Stimulated activated naive CD4-positive, alpha-beta T cell treated with Interleukin-2 at 50 U/mL for 16 hours (primary cell): Measurements from ENCODE around the gene FNDC3B.

Source experiments
- DNase-seq: peaks from one replicate; lab custom pipeline; 2025; lab: John Stamatoyannopoulos, UW

The FNDC3B gene

GRCh38 chr3:172286548-172287148 lies 247.3 kb downstream of the FNDC3B start:
- DNase-seq: no peak

DNA sequence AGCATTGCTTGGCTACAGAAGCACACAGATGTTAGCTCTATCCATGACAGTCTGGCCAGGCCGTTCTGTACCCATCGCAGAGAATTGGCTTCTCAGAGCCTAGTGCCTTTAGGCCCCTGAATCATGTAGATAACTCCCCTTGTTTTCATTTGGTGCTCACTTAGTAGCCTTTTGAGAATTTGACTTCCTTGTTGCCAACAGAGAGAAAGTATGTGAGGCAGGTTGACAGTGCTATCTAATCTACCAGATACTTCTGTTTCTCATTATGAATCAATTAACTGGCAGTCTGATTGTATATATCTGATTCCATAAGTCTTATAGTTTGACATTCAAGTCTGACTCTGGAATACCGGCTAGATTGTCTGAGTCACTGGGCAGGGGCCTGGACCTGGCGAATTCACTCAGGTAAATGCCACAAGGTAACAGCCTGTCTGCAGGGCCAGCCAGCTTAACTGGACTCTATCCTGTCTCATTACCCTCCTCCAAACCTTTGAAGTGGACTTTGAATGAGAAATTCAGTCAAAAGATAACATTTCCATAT lies 248.6 kb downstream of the FNDC3B start:
- DNase-seq: no peak

DNA sequence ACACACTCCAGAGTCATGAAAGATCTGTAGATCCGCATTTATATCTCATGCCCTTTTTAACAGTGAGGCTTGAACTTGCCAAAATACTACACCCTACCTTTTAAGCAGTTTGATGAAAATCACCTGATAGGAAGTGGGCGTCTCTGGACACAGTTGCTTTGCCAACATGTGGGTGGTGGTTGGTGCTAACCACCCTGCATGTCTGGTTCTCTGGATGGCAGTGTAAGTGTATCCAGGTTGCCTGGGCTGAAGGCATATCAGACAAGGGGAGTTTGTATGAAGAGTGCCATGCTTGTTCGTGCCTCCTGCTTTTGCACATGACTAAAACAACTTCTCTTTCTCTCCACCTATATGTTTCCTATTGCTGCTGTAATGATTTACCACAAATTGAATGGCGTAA lies 249.3 kb downstream of the FNDC3B start:
- no peak for DNase-seq

GRCh38 chr3:172289583-172289982 lies 250.2 kb downstream of the FNDC3B start:
- DNase-seq: no peak

DNA sequence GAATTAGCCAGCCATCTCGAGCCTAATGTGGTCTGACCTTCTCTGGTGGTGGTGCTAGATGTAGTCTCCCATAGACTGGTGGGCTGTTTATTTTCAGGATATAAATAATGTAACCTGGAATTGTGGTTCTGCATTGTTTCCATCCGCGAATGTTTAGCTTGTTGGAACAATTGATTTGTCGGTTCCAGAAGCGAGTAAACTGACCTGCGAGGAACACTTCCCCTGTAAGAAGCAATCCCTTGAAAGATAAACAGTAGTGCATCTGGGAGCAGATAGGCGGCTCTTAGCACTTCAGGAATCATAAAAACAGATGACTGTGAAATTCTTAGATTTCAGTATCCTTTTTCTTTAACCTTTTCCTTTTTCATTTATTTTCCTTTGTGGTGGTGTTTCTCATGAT lies 251.1 kb downstream of the FNDC3B start:
- no peak for DNase-seq

DNA sequence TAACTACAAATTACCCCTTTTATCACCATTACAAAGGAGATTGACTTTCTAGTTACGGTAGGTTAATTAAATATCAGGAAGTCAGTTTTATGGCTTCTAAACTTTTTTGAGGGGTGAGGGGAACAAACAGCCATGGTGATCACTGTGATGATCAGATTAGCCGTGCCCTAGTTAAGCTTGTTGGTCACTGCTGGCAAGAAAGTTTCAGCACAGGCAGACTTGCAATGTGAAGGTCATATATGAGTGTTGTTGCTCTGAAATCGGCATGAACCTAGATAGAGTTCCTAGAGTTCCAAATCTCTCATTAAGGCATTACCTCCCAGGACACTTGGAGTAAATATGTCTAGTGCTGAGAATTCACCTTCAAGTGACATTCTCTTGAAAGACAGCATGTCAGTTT lies 252.3 kb downstream of the FNDC3B start:
- DNase-seq: no peak

GRCh38 chr3:172292422-172292821 lies 253.0 kb downstream of the FNDC3B start:
- DNase-seq: no peak

GRCh38 chr3:172293093-172293492 lies 253.7 kb downstream of the FNDC3B start:
- DNase-seq: no peak

DNA sequence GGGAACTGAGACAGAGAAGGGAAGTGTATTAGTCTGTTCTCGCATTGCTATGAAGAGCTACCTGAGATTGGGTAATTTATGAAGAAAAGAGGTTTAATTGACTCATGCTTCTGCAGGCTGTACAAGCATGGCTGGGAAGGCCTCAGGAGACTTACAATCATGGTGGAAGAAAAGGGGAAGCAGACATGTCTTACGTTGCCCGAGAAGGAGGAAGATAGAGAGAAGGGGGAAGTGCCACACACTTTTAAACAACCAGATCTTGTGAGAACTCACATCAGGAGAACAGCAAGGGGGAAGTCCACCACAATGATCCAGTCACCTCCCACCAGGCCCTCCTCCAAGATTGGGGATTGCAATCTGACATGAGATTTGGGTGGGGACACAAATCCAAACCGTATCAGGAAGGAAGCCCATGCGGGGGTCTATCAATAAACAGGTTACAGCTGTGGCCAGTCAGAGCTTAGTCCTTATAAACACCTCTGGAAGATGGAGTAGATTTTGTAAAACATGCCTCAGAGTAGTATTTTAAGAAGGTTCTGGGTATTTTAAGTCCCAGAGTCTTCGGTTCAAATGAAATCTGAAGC lies 254.9 kb downstream of the FNDC3B start:
- DNase-seq: no peak

GRCh38 chr3:172296248-172296974 lies 257.0 kb downstream of the FNDC3B start:
- DNase-seq: no peak

DNA sequence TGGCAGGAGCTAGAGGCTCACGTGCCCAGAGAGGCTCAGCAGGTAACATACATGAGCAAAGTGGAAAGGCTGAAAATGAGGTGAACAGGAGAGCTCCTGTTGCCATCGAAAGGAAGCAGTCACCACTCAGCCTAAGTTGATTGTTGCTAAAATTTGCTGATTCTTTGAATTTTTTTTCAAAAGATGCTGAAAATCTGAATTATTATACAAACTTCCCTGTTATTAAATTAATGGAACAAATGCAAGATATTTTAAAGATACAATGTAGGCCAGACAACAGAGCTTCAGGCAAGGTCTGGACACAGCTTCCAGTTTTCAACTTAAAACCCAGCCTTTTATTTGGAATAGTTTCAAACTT lies 257.6 kb downstream of the FNDC3B start:
- DNase-seq: no peak

DNA sequence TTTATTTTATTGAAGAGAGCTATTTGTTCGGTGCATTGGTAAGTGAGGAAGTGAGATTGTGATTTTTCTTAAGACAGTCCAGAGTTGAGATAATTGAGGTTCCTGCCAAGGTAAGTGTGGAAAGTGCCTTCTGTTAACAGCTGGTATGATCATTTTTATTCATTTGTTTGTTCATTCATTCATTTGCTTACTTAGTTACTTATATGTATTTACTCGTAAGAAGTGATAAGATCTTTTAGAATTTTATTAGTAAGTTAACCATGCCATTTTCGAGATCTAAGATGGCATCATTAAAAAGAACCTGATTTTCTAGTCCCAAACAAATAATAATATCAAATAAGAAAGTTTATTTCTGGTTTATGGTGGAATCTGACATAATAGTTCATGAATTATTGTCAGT lies 258.9 kb downstream of the FNDC3B start:
- DNase-seq: no peak

GRCh38 chr3:172300187-172300586 lies 260.8 kb downstream of the FNDC3B start:
- DNase-seq: no peak

DNA sequence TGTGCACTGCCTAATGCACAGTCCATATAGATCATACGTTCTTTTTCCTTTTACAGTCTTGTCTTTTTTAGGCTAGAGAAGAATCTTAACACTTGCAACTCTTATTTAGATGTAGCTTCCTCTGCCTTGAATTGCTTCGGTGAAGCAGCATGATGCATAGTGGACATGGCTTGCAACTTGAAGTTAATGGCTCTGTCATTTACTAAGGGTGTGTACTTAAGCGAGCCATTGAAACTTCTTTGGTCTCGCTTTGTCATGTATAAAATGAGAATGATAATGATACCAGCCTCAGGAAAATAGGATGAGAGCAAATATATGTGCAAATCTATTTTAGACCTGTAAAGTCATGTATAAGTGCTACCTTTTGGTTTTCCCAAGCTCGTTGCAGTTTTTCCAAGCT lies 261.5 kb downstream of the FNDC3B start:
- no peak for DNase-seq

GRCh38 chr3:172302203-172302602 lies 262.8 kb downstream of the FNDC3B start:
- no peak for DNase-seq

- no peak for DNase-seq
Observed at GRCh38 chr3:172303181-172303580, 263.8 kb downstream of the FNDC3B start.

DNA sequence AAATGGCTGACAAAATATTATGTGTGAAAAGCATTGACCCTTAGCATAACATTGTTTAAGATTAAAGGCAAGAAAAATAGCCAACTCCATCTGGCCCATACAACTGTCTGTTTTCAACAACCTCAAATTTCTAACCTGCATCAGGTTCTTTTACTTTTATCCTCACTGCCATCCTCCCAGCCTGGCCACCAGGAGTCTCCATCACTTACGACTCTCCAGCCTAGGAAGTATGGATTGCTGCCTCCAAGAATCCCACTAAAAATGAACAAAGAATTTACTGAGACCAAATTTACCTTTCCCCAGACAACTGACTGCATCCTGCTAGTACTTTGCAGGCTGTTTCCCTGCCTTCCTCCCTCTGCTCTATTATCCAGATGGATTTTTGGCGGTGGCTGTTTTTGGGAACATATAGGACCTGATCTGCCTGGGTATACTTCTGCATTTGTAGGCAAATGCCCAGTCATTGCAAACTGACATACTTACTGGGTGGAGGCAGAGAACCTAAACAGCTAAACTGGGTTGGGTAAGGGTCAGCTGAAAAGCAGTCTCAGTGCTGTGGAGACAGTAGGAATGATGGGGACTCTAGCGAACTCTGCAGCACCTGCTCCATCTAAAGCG lies 264.7 kb downstream of the FNDC3B start:
- DNase-seq: no peak

DNA sequence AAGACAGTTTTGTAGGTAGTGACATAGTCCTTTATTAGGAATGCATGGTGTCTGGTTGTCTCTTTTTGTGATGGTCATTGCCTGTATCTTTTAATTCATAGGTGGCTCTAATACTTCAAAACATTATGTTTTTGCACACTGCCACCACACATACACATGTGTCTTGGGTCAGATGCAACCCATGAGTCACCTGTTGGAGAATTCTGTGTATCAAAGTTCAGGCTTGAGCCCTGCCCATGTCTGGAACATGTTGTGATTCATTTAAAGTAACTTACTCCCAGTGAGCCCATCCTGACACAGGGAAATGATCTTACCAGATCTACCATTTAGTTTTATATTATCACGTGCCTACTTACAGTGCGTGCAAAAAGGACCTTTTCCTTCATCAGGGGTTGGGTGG lies 266.2 kb downstream of the FNDC3B start:
- no peak for DNase-seq

DNA sequence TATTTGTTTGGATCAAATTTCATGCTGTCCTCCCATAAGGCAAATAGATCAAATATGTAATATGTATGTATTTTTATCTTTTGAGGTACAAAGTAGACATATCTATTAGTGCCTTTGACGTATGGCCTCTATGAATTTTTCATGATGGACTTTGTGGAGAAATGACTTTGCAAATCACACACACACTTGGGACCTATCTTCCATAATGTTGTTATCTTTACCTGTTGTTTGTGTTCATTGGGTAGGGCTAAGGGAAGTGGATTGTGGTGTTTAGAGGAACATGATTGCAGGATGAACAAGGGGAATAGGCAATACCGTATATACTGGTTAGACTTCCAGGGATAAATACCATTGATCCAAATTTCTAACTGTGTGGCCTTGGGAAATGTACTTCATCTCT lies 266.6 kb downstream of the FNDC3B start:
- no peak for DNase-seq

DNA sequence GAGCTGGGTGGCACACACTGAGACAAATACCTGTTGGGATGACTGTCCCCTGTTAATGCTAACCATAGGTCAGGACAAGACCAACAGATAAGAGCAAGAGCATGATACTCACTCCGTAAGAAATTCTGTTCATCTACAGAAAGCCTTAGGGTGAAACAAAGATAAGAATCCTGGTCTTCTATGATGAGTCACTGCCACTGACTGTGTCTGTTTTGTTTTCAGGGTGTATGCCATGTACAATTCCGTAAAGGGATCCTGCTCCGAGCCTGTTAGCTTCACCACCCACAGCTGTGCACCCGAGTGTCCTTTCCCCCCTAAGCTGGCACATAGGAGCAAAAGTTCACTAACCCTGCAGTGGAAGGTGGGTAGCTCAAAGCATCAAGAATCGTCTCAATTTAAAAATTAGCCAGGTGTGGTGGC lies 267.8 kb downstream of the FNDC3B start:
- no peak for DNase-seq

DNA sequence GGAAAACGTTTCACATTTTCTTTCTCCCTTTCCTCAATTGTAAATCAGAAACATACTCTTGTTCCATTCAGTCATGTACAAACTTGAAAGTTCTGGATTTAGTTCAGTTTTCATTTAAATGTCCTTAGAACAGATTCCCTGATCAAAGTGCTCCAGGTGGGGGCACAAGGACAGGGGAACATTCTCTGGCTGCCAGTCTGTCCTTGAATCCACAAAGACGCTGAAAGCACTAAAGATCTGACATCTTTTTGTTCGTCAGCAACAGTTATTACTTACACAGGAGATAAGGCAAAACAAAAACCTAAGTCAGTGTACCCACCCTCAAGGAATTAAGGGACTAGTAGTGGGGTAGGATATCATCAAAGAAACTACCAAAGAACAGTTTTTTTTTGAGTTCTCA lies 269.7 kb downstream of the FNDC3B start:
- no peak for DNase-seq

- no peak for DNase-seq
Observed at GRCh38 chr3:172309741-172310427, 270.5 kb downstream of the FNDC3B start.

DNA sequence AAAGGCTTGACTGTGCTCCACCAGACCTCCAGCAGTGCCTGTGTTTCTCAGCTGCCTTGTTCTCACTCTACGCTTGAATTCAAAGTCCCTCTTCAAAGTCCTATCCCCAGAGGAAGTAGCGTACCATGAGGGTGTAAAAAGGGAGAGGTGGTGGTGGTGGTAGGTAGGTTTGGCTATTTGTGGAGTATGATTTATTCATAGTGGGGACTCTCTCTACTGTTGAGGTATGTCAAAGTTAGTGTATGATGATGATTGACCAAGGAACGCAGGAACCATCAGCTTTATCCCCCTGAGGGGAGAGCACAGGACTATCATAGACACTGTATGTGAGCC lies 271.0 kb downstream of the FNDC3B start:
- DNase-seq: no peak
